ENCODE data around the gene FAM163A.

DNA sequence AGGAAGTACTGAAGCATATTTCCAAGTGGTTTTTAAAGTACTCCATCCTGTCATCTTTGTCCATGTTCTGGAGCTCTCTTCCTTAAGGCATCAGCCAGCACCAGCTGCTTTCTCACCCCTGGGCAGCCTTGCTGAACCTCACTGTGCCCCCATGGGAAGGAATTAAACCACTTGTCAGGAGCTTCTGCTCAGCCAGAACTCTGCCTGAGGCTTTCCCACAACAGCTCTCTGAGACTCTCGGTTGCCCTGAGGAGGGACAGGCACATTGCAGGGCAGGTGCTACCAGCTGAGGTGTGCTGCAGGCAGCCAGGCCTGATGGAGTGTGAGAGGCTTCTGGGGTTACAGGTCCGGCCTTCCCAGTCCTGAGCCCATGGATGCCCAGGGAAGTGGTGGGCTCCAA lies 30.9 kb downstream of the FAM163A start:
- TF ChIP-seq, protein P1, sequence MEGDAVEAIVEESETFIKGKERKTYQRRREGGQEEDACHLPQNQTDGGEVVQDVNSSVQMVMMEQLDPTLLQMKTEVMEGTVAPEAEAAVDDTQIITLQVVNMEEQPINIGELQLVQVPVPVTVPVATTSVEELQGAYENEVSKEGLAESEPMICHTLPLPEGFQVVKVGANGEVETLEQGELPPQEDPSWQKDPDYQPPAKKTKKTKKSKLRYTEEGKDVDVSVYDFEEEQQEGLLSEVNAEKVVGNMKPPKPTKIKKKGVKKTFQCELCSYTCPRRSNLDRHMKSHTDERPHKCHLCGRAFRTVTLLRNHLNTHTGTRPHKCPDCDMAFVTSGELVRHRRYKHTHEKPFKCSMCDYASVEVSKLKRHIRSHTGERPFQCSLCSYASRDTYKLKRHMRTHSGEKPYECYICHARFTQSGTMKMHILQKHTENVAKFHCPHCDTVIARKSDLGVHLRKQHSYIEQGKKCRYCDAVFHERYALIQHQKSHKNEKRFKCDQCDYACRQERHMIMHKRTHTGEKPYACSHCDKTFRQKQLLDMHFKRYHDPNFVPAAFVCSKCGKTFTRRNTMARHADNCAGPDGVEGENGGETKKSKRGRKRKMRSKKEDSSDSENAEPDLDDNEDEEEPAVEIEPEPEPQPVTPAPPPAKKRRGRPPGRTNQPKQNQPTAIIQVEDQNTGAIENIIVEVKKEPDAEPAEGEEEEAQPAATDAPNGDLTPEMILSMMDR (IDR thresholded peaks at IDR 0.05): no peak
- no peak for TF ChIP-seq POLR2AphosphoS5 (IDR thresholded peaks at IDR 0.05)
- no peak for TF ChIP-seq EP300 (IDR thresholded peaks at IDR 0.05)
- TF ChIP-seq POLR2A (IDR thresholded peaks at IDR 0.05): no peak
